ENCODE measurements around the gene CDK5RAP2. TPM values are rescaled to one million over a fixed set of nuclear protein-coding genes. Genes with fewer than 3 reads are reported as not detected.

The CDK5RAP2 gene
- total and polyA plus RNA-seq, 10 donors: 19.5 to 93.7 (median 61.9) TPM

- TF ChIP-seq CTCF (IDR thresholded peaks at IDR 0.05 in 8 of 11, conservative IDR thresholded peaks at IDR 0.05 in 3 of 11) (no peak), POLR2A (IDR thresholded peaks at IDR 0.05) (no peak)
- H3K4me1 ChIP-seq: no peaks in the 10 kb centered on the region
These were observed 169.0 kb downstream of the CDK5RAP2 start for GRCh38 chr9:120410925-120411501.

GRCh38 chr9:120408680-120409258 lies 171.2 kb downstream of the CDK5RAP2 start:
- H3K9me3 ChIP-seq: no peaks in the 10 kb centered on the region
- intact Hi-C loops (cut with DNase I; ENCODE audit: low total_unique reads): no loop called here
- no peak overlapping the region for H3K4me3 ChIP-seq
- H3K36me3 ChIP-seq: peaks cover 5 to 100% (median 76%) of the 10 kb centered on the region in 6 donors
- no peak overlapping the region for H3K27ac ChIP-seq
- H3K27me3 ChIP-seq (replicated peaks in 1 of 7): no peaks in the 10 kb centered on the region
- TF ChIP-seq CTCF (IDR thresholded peaks at IDR 0.05 in 8 of 11, conservative IDR thresholded peaks at IDR 0.05 in 3 of 11): no peak
- TF ChIP-seq POLR2AphosphoS5 (IDR thresholded peaks at IDR 0.05): no peak
- TF ChIP-seq POLR2A (IDR thresholded peaks at IDR 0.05): no peak
- DNase-seq: no peak
- WGBS, 5 donors: 96 to 99% (median 98%) methylated on average over 14 of the region's 14 CpGs
- no peaks in the 10 kb centered on the region for H3K4me1 ChIP-seq

More at GRCh38 chr9:120410925-120411501, 169.0 kb downstream of the CDK5RAP2 start:
- Histone ChIP-seq H3K27ac (no peak overlapping the region), H3K9me3 (no peaks in the 10 kb centered on the region), H3K27me3 (replicated peaks in 1 of 7) (no peaks in the 10 kb centered on the region), H3K4me3 (no peak overlapping the region), H3K36me3 (peaks cover 5 to 100% (median 69%) of the 10 kb centered on the region in 6 donors)
- WGBS, 5 donors: 81 to 88% (median 86%) methylated on average over 3 of the region's 3 CpGs
- no peak for DNase-seq
- intact Hi-C loops (cut with DNase I; ENCODE audit: low total_unique reads): no loop called here

- intact Hi-C loops (cut with DNase I; ENCODE audit: low total_unique reads): no loop called here
- H3K36me3 ChIP-seq: peaks cover 3 to 100% (median 90%) of the 10 kb centered on the region in 6 donors
These were observed 174.1 kb downstream of the CDK5RAP2 start for GRCh38 chr9:120405860-120406259.

More at GRCh38 chr9:120405860-120406259, 174.1 kb downstream of the CDK5RAP2 start:
- no peak overlapping the region for H3K4me3 ChIP-seq
- TF ChIP-seq POLR2A (IDR thresholded peaks at IDR 0.05) (no peak), CTCF (IDR thresholded peaks at IDR 0.05 in 8 of 11, conservative IDR thresholded peaks at IDR 0.05 in 3 of 11) (no peak), POLR2AphosphoS5 (IDR thresholded peaks at IDR 0.05) (no peak)
- H3K9me3 ChIP-seq: no peaks in the 10 kb centered on the region
- 97 to 99% (median 99%) methylated on average over 2 of the region's 2 CpGs for WGBS, 5 donors
- no peak overlapping the region for H3K27ac ChIP-seq
- DNase-seq: no peak
- H3K27me3 ChIP-seq (replicated peaks in 1 of 7): no peaks in the 10 kb centered on the region
- H3K4me1 ChIP-seq: peaks cover 0 to 4% (median 0%) of the 10 kb centered on the region in 6 donors

All from spleen (tissue), 11 donors.